DOHH2 (cell line): ENCODE results near the gene RUSF1.

Source experiments
- H3F3A ChIP-seq: fragments of 200-600 bp; sonication (generic), shearing (Covaris generic); 2 replicates; pipeline ENCODE4 v1.6.0; 2016; ENCODE audit warnings: antibody characterized with exemption, mild to moderate bottlenecking; ENCODE audit not compliant: control insufficient read depth, insufficient read depth
- H3K27ac ChIP-seq: fragments of 200-600 bp; sonication (generic); 2 replicates; pipeline ENCODE4 v1.5.1; 2014; ENCODE audit warnings: low read depth, mild to moderate bottlenecking, low read length, moderate library complexity
- H3K27me3 ChIP-seq: fragments of 200-600 bp; sonication (generic); 2 replicates; pipeline ENCODE4 v1.6.1; 2014; ENCODE audit warnings: mild to moderate bottlenecking, low read length, mixed read lengths; ENCODE audit not compliant: control insufficient read depth
- H3K36me3 ChIP-seq: fragments of 200-600 bp; sonication (generic); 2 replicates; pipeline ENCODE4 v1.6.1; 2014; ENCODE audit warnings: mild to moderate bottlenecking, low read length, moderate library complexity, mixed read lengths; ENCODE audit not compliant: control insufficient read depth
- H3K4me1 ChIP-seq: fragments of 200-600 bp; sonication (generic); 2 replicates; pipeline ENCODE4 v1.6.1; 2014; ENCODE audit warnings: mild to moderate bottlenecking, low read length, mixed read lengths; ENCODE audit not compliant: control insufficient read depth
- H3K4me2 ChIP-seq: fragments of 200-600 bp; sonication (generic); 2 replicates; pipeline ENCODE4 v1.6.0; 2014; ENCODE audit warnings: mild to moderate bottlenecking, low read length, moderate library complexity
- H3K4me3 ChIP-seq: fragments of 200-600 bp; sonication (generic); 2 replicates; pipeline ENCODE4 v1.5.1; 2014; ENCODE audit warnings: mild to moderate bottlenecking, low read length, mixed read lengths
- H3K79me2 ChIP-seq: fragments of 200-600 bp; sonication (generic); 2 replicates; pipeline ENCODE4 v1.6.1; 2014; ENCODE audit warnings: mild to moderate bottlenecking, low read length, mixed read lengths; ENCODE audit not compliant: control insufficient read depth
- H3K9me2 ChIP-seq: fragments of 200-600 bp; sonication (generic); replicated peaks from 2 replicates; pipeline ENCODE4 v1.6.1; 2014; ENCODE audit warnings: mild to moderate bottlenecking, low read length, mixed read lengths; ENCODE audit not compliant: control insufficient read depth
- H3K9me3 ChIP-seq: fragments of 200-600 bp; sonication (generic); 2 replicates; pipeline ENCODE4 v1.6.1; 2014; ENCODE audit warnings: antibody characterized with exemption, low read length, mixed read lengths; ENCODE audit not compliant: control insufficient read depth, insufficient read depth
- H4K20me1 ChIP-seq: fragments of 200-600 bp; sonication (generic); 2 replicates; pipeline ENCODE4 v1.6.0; 2014; ENCODE audit warnings: low read depth, mild to moderate bottlenecking, antibody characterized with exemption, low read length, moderate library complexity; ENCODE audit not compliant: control insufficient read depth, insufficient read depth
- EZH2phosphoT487 ChIP-seq: fragments of 200-600 bp; sonication (generic); IDR thresholded peaks from 2 replicates; pipeline ENCODE4 v1.6.1; 2017; ENCODE audit warnings: borderline replicate concordance, mild to moderate bottlenecking, antibody characterized with exemption, low read length, moderate library complexity, mixed read lengths
- TF ChIP-seq, protein P1 (sequence below): fragments of 200-600 bp; sonication (generic); IDR thresholded peaks from one replicate; pipeline ENCODE4 v1.5.1; 2014; ENCODE audit warnings: antibody characterized with exemption, mild to moderate bottlenecking, low read depth, low read length; ENCODE audit not compliant: poor library complexity, severe bottlenecking

RUSF1 gene

DNA sequence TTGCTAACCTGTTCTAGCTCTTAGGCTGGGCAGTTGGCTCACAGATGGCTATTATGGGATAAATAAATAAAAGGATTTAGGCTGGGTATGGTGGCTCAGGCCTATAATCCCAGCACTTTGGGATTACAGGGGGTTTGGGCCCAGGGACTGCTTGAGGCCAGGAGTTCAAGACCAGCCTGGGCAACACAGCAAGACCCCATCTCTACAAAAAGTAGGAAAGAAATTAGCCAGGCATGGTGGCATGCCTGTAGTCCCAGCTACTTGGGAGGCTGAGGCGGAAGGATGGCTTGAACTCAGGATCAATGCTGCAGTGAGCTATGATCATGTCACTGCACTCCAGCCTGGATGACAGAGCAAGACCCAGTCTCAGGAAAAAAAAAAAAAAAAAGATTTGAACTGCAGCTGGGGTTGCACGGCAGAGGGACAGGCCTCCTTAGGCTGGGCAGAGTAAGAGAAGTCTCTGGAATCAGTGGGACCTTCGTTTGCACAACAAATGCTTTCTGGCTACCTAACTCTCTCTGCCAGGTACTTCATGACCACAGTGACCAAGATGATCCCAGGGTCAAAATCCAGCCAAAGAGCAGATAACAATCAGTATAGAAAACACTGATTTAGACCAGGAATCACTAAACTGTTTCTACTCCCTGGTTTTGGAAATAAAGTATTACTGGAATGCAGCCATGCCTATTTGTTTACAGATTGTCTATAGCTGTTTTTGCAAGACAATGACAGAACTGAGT is 6.8 kb downstream of the RUSF1 start:
- TF ChIP-seq, protein P1, sequence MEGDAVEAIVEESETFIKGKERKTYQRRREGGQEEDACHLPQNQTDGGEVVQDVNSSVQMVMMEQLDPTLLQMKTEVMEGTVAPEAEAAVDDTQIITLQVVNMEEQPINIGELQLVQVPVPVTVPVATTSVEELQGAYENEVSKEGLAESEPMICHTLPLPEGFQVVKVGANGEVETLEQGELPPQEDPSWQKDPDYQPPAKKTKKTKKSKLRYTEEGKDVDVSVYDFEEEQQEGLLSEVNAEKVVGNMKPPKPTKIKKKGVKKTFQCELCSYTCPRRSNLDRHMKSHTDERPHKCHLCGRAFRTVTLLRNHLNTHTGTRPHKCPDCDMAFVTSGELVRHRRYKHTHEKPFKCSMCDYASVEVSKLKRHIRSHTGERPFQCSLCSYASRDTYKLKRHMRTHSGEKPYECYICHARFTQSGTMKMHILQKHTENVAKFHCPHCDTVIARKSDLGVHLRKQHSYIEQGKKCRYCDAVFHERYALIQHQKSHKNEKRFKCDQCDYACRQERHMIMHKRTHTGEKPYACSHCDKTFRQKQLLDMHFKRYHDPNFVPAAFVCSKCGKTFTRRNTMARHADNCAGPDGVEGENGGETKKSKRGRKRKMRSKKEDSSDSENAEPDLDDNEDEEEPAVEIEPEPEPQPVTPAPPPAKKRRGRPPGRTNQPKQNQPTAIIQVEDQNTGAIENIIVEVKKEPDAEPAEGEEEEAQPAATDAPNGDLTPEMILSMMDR = no peak
- no peak for TF ChIP-seq EZH2phosphoT487
- Histone ChIP-seq H3K4me3 (no peak overlapping the region), H3K9me2 (no peaks in the 10 kb centered on the region), H3K4me2 (no peak overlapping the region), H4K20me1 (peaks cover 5% of the 10 kb centered on the region; the same call in 1 of the 2 replicates), H3K36me3 (peaks cover 6% of the 10 kb centered on the region; the same call in 1 of the 2 replicates), H3K4me1 (peaks cover 13% of the 10 kb centered on the region), H3K9me3 (no peaks in the 10 kb centered on the region), H3F3A (peaks cover 7% of the 10 kb centered on the region), H3K27me3 (no peaks in the 10 kb centered on the region), H3K27ac (no peak overlapping the region), H3K79me2 (no peaks in the 10 kb centered on the region)

DNA sequence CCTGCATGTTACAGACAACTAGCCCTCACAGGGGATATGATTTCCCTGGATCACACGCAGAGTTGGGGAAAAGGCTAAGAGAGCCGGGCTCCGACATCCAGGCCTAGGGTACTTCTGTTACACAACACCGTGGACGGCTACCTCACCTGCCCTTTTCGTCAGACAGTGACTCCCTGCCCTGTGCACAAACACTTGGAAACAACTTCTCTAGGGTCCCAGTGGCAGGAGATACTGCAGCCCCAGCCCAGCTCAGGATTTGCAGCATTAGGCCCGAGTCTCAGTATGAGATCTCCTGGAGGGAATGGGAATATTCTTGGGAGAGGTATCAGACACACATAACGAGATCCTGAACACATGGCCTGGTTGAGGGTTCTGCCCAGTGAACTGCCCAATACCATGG is 8.3 kb downstream of the RUSF1 start:
- Histone ChIP-seq H3K79me2 (no peaks in the 10 kb centered on the region), H3K27ac (no peak overlapping the region), H3K4me3 (no peak overlapping the region), H3K27me3 (no peaks in the 10 kb centered on the region), H3K4me1 (no peaks in the 10 kb centered on the region), H3K9me2 (no peaks in the 10 kb centered on the region), H4K20me1 (peaks cover 5% of the 10 kb centered on the region; the same call in 1 of the 2 replicates), H3K36me3 (no peaks in the 10 kb centered on the region), H3K9me3 (no peaks in the 10 kb centered on the region), H3F3A (no peaks in the 10 kb centered on the region), H3K4me2 (no peak overlapping the region)
- TF ChIP-seq EZH2phosphoT487 = no peak
- TF ChIP-seq, protein P1 = no peak

DNA sequence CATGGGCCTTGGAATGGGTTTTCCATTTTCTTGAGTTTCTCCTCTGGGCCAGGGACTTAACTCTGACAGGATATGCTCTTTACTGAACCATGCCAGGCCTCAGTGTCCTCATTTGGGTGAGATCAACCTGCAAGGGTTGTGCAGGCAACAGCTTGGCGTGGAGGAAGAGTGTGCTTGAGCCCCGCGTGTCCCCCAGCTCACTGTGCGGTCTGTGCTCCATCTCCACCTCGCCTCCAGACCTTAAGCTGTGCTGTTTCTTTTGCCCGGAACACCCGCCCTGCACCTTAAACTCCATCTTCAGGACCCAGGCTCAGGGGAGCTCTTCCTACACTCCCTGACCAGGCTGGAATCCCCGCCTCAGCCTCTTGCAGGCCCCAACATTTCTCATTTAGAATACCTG is 9.7 kb downstream of the RUSF1 start:
- Histone ChIP-seq H3K36me3 (no peaks in the 10 kb centered on the region), H3K4me1 (no peaks in the 10 kb centered on the region), H4K20me1 (peaks cover 5% of the 10 kb centered on the region; the same call in 1 of the 2 replicates), H3K9me2 (no peaks in the 10 kb centered on the region), H3K27ac (no peak overlapping the region), H3K79me2 (no peaks in the 10 kb centered on the region), H3K9me3 (no peaks in the 10 kb centered on the region), H3K4me2 (no peak overlapping the region), H3K27me3 (no peaks in the 10 kb centered on the region), H3F3A (no peaks in the 10 kb centered on the region), H3K4me3 (no peak overlapping the region)
- no peak for TF ChIP-seq EZH2phosphoT487
- TF ChIP-seq, protein P1 = no peak
